Type B pancreatic cell (in vitro differentiated cells): Measurements from ENCODE around the gene CNTRL. TPM values are rescaled to one million over a fixed set of nuclear protein-coding genes. Genes with fewer than 3 reads are reported as not detected.

Experiments used
- DNase-seq: peaks from one replicate; pipeline ENCODE4 v3.0.0; 2021; ENCODE audit warnings: mixed read lengths; ENCODE audit not compliant: unreplicated experiment; ENCODE audit errors: extremely low spot score
- H3K27ac Mint-ChIP-seq: 2 replicates; pipeline ENCODE4 v1.8.0; 2021; ENCODE audit warnings: mild to moderate bottlenecking, mixed read lengths
- H3K27me3 Mint-ChIP-seq: 2 replicates; pipeline ENCODE4 v1.8.0; 2021; ENCODE audit warnings: mixed read lengths
- H3K36me3 Mint-ChIP-seq: 2 replicates; pipeline ENCODE4 v1.8.0; 2021; ENCODE audit warnings: mixed read lengths
- H3K4me1 Mint-ChIP-seq: one replicate; pipeline ENCODE4 v1.8.0; 2021; ENCODE audit warnings: mixed read lengths; ENCODE audit not compliant: unreplicated experiment
- H3K4me3 Mint-ChIP-seq: 2 replicates; pipeline ENCODE4 v1.8.0; 2021; ENCODE audit warnings: mild to moderate bottlenecking, mixed read lengths
- H3K9me3 Mint-ChIP-seq: 2 replicates; pipeline ENCODE4 v1.8.0; 2021; ENCODE audit warnings: mixed read lengths
- CTCF ChIP-seq: fragments of 200-600 bp; sonication (generic); conservative IDR thresholded peaks from 2 replicates; pipeline ENCODE4 v1.5.0; 2021; ENCODE audit warnings: antibody characterized with exemption, mild to moderate bottlenecking
- total RNA-seq: library from RNA; stranded (reverse); gene quantifications from 2 replicates; pipeline ENCODE4 v1.2.1, GENCODE V29; 2021; ENCODE audit warnings: low replicate concordance

CNTRL gene
- total RNA-seq, 1 donor from 2014 or later = 20.9 TPM

- H3K9me3 Mint-ChIP-seq = no peaks in the 10 kb centered on the region
Observed at GRCh38 chr9:121107881-121108280, 33.1 kb downstream of the CNTRL start.

GRCh38 chr9:121115466-121115865 is 40.7 kb downstream of the CNTRL start:
- TF ChIP-seq CTCF = no peak
- H3K27ac Mint-ChIP-seq = no peak overlapping the region

More at GRCh38 chr9:121107881-121108280, 33.1 kb downstream of the CNTRL start:
- no peaks in the 10 kb centered on the region for H3K27me3 Mint-ChIP-seq
- H3K27ac Mint-ChIP-seq = no peak overlapping the region
- TF ChIP-seq CTCF = no peak
- no peaks in the 10 kb centered on the region for H3K4me1 Mint-ChIP-seq
- H3K4me3 Mint-ChIP-seq = no peak overlapping the region
- H3K36me3 Mint-ChIP-seq = no peaks in the 10 kb centered on the region
- DNase-seq = no peak

GRCh38 chr9:121118266-121118665 is 43.5 kb downstream of the CNTRL start:
- DNase-seq = no peak
- no peaks in the 10 kb centered on the region for H3K9me3 Mint-ChIP-seq
- H3K27me3 Mint-ChIP-seq = no peaks in the 10 kb centered on the region
- no peak for TF ChIP-seq CTCF
- no peak overlapping the region for H3K27ac Mint-ChIP-seq
- peaks cover 13% of the 10 kb centered on the region for H3K4me1 Mint-ChIP-seq
- H3K4me3 Mint-ChIP-seq = no peak overlapping the region
- H3K36me3 Mint-ChIP-seq = no peaks in the 10 kb centered on the region

More at GRCh38 chr9:121115466-121115865, 40.7 kb downstream of the CNTRL start:
- H3K9me3 Mint-ChIP-seq = no peaks in the 10 kb centered on the region
- no peak for DNase-seq
- no peak overlapping the region for H3K4me3 Mint-ChIP-seq
- H3K4me1 Mint-ChIP-seq = no peaks in the 10 kb centered on the region
- no peaks in the 10 kb centered on the region for H3K27me3 Mint-ChIP-seq
- H3K36me3 Mint-ChIP-seq = no peaks in the 10 kb centered on the region

GRCh38 chr9:121120386-121120785 is 45.6 kb downstream of the CNTRL start:
- Mint-ChIP-seq H3K27me3 (no peaks in the 10 kb centered on the region), H3K4me3 (peak overlapping the region; percentile 23), H3K9me3 (no peaks in the 10 kb centered on the region), H3K36me3 (no peaks in the 10 kb centered on the region), H3K27ac (no peak overlapping the region), H3K4me1 (peaks cover 13% of the 10 kb centered on the region)
- no peak for TF ChIP-seq CTCF
- no peak for DNase-seq

- peaks cover 4% of the 10 kb centered on the region for H3K36me3 Mint-ChIP-seq
- H3K27me3 Mint-ChIP-seq = no peaks in the 10 kb centered on the region
- DNase-seq = peak; percentile 94
- H3K4me3 Mint-ChIP-seq = peak overlapping the region; percentile 91
- peak overlapping the region; percentile 85 for H3K27ac Mint-ChIP-seq
- TF ChIP-seq CTCF = peak; percentile 57
- no peaks in the 10 kb centered on the region for H3K9me3 Mint-ChIP-seq
- peaks cover 13% of the 10 kb centered on the region for H3K4me1 Mint-ChIP-seq
Observed at GRCh38 chr9:121121582-121122087, 46.9 kb downstream of the CNTRL start.
